ENCODE results near the gene GAS2L2.

GRCh38 chr17:35788477-35789368 is 35.7 kb upstream of the GAS2L2 start:
- TF ChIP-seq CTCF (IDR thresholded peaks at IDR 0.05): no peak
- no peak for TF ChIP-seq POLR2A (IDR thresholded peaks at IDR 0.05)
